NCI-H1930 (cell line): ENCODE measurements around the gene CPNE9.
"Not testable (repeated sequence)": the region's sequence is repeated elsewhere in the genome, so short reads cannot be mapped to it uniquely, and the experiment has no call there.

ENCODE experiments used
- DNase-seq, 2 experiments: peaks; one replicate each; lab custom pipeline; 2025; lab: John Stamatoyannopoulos, UW

The CPNE9 gene

DNA sequence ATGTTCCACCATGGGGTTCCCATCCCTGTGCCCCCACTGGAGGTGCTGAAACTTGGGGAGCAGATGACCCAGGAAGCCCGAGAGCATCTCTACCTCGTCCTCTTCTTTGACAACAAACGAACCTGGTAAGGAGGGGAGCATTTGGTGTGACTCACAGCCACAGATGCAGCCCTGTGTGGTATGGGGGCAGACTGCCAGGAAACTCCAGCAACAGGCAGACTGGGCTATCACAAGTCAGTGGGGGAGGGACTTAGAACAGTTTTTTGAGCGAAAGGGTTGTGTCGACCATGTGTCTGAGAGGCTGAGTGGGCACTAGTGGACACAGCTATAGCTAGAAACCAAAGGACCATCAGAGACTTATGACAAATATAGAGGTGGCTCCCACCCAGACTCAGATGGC, 42.7 kb downstream of the CPNE9 start:
- DNase-seq = no peak

DNA sequence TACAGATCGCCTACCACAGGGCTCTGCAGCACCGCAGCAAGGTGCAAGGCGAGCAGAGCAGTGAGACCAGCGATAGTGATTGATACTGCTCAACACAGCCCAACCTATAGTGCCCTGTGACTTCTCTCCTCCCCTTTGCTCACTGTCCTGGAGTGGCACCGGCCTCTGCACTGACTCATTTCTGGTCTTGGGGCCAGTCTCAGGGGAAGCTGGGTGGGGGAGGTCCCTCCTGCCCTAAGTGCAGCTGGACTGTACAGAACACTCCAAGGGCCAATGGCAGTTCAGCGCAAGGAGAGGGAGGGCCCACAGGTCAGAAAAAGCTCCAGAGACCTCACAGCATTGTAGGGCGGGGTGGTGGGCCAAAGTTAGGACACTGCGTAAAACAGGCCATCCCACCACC, 43.6 kb downstream of the CPNE9 start:
- DNase-seq = no peak

DNA sequence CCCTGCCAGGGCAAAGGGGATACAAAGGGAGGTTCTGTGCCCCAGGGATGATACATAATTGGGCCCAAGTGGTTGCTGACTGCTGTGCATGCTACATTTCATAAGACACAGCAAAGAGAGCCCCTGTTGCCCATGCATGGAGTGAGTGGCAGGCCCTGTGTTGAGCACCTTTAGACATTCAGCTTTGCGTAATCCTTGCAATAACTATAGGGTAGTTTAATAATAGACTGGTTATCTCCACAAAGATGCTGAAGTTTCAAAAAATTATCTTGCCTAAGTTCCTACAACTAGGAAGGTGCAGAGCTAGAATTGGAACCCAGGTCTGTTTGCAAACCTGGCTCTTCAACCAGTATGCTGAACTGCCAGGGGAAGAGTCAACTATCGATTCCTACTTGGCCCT, 44.4 kb downstream of the CPNE9 start:
- DNase-seq = no peak

DNA sequence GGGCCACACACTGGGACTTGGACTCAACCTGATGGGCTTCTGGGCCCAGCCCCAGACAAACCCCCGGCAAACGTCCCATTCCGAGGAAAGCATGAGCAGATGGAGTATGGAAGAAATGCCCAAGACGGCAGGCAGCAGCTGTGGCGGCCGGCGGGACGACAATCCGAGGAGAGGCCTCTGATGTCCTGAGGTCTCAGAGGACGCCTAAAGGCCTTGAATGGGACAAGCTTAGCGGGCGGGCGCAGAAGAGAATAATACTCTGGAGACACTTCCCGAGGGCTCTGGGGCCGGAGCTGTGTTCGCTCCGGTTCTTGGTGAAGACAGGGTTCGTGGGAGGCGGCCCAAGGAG, 45.6 kb downstream of the CPNE9 start:
- DNase-seq = no peak

GRCh38 chr3:9749645-9750555, 46.3 kb downstream of the CPNE9 start, which contains the start of gene OGG1:
OGG1 (plus strand) TSS chr3:9749952; CDS start chr3:9750287, 335 bp downstream.
- DNase-seq = peak; percentile 90 to 92

DNA sequence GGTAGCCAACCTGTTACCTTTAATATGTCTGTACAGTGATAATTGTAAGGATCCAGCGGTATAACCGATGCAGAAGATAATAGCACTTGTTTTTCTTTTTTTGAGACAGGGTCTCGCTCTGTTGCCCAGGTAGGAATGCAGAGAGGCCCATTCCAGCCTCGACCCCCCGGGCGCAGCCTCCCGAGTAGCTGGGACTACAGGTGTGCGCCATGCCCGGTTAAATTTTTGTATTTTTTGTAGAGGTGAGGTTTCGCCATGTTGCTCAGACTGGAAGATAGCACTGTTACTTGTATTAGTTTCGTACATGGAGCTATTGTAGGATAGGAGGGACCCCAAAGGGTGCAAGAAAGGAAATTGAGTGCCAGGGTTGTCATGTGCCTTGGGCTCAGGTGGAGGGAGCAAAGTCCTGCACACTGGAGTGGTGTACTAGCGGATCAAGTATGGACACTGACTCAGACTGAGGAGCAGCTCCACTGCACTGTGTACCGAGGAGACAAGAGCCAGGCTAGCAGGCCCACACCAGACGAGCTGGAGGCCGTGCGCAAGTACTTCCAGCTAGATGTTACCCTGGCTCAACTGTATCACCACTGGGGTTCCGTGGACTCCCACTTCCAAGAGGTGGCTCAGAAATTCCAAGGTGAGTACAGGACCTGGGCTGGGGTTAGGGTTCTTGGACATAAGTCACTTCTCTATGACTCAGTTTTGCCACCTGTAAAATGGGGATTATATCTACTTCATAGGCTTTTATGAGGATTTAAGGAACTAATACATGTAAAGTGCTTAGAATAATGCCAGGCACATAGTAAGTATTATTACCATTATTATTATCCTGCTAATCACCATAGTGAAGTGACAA, 47.2 kb downstream of the CPNE9 start:
- DNase-seq = no peak

DNA sequence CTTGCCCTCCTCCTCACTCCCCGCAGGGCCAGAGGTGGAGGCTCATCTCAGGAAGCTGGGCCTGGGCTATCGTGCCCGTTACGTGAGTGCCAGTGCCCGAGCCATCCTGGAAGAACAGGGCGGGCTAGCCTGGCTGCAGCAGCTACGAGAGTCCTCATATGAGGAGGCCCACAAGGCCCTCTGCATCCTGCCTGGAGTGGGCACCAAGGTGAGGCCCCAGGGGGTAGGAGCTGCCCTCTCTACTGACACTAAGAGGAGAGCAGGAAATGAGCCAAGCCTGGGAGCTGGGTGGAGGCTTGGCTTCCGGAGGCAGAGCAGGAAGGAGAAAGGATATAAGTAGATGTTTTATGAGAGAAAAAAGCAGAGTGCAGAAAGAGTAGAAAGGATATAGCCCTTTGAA, 51.0 kb downstream of the CPNE9 start:
- DNase-seq = no peak

DNA sequence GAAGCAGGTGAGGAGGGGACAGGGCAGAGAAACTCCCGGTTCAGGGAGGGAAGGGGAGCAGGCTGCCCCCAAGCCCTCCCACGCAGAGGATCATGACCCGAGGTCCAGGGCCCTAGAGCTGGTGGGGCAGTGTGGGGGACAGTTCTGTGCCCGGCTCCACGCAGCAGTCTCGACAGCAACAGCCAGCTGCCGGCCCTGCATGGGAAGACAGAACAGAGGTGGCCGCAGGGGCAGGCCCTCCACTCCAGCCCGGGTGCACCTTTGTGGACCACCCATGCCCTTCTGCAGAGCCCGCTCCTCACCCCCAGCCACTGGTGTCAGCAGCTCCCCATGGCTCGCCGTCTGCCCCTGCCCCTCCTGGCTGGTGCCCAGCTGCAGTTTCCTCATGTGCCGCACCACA, 53.8 kb downstream of the CPNE9 start:
- DNase-seq = no peak

DNA sequence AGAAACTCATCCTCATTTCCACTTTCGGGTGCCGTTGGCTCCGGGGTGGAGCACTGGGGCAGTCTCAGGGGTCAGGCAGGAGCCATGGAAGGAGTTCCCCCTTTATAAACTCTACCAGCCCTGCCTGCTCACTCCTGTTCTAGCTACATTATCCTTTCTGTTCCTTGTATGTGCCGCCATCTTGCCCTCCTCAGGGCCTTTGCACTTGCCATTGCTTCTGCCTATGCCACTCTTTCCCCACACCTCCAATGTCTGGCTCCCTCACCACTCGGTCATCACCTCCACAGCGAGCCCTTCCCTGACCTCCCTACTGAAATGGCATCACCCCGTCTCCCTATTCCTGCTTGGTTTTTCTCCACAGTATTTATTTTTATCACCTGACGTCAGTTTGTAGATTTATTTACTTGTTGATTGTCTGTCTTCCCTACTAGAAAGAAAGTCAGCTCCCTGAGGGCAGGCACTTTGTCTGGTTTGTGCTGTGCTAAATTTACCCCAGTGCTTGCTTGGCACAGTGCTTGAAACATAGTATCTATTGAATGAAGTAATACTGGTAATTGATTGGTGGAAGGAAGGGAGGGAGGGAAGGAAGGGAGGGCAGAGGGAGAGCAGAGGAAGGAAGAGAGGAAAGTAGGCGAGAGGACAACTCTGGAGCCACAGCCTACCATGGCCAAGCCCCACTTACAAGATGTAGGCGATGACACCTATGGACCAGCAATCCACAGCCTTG, 57.3 kb downstream of the CPNE9 start:
- no peak for DNase-seq

- no peak for DNase-seq
These were observed 58.3 kb downstream of the CPNE9 start for GRCh38 chr3:9761919-9762318.

DNA sequence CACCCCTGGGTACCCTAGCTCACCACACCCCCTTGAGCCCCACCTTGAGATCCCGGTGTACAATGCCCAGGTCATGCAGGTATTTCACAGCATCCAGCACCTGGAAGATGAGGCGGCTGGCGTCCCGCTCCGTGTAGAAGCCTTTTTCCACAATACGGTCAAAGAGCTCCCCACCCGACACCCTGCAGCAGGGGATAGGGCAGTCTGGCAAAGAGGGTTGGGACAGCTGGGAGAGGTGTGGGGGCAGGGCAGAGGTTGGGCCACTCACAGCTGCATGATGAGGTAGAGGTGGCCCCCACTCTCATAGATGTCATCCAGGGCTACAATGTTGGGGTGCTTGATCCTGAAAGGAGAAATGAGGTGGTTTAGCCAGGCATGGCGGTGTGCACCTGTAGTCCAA, 59.2 kb downstream of the CPNE9 start:
- no peak for DNase-seq

DNA sequence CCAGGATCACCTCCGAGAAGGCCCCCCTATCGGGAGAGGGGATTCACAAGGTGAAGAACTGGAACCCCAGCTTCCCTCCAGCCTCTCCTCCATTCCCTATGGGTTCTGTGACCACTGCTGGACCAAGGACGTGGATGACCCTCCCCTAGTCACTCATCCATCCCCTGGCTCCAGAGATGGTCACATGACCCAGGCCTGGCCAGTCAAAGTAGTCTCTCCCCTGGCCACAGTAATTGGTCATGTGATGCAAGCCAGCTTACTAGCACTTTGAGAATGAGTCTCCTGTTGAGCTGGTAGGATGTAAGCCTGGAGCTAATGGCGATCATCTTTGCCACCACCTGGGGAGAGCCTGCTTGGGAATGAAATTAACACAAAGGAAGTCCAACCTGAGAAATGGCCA, 62.2 kb downstream of the CPNE9 start:
- no peak for DNase-seq

GRCh38 chr3:9767418-9767817, 63.8 kb downstream of the CPNE9 start:
- DNase-seq = no peak

- no peak for DNase-seq
These were observed 64.6 kb downstream of the CPNE9 start for GRCh38 chr3:9768141-9768775.

GRCh38 chr3:9769012-9769411, 65.4 kb downstream of the CPNE9 start:
- no peak for DNase-seq

GRCh38 chr3:9769426-9770275, 66.0 kb downstream of the CPNE9 start, which contains the start of gene CAMK1:
CAMK1 (minus strand) TSS chr3:9769947; CDS start chr3:9767749, 2,198 bp downstream.
- no peak for DNase-seq

DNA sequence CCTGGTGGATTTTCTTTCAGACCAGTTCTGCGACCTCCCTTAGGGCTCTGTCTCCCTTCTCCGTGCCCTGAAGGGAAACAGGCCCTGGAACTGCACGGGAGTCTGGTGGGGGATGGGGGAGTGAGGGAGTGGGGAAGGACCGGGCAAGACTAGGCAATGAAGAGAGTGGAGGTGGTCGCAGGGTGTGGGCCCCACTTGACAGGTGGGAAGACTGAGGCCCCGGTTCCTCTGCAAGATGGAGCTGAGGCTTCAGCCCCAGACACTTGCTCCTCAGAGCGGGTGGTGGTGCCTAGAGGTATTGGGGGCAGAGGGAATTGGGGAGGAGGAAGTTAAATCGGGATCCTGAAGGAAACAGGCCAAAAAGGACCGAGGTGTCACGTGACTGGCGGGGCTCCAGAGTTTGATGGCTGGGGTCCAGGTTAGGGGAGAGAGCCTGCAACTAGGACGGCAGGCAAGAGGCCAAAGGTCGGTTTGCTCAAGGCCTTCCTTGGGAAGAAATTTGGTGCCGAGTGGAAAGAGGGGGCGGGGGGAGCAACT, 66.7 kb downstream of the CPNE9 start:
- DNase-seq = no peak

DNA sequence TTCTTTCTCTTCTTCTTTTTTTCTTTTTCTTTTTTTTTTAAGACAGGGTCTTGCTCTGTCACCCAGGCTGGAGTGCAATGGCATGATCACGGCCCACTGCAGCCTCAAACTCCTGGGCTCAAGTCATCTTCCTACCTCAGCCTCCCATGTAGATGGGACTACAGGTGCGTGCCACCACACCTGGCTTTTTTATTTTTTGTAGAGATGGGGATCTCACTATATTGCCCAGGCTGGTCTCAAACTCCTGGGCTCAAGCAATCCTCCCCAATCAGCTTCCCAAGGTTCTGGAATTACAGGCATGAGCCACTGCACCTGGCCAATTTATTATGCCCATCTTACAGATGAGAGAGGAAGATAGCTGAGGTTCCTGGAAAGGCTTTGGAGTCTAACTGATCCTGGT, 67.4 kb downstream of the CPNE9 start:
- not testable (repeated sequence) for DNase-seq

GRCh38 chr3:9776896-9777693, 73.5 kb downstream of the CPNE9 start:
- DNase-seq = no peak

- DNase-seq = no peak
These were observed 74.0 kb downstream of the CPNE9 start for GRCh38 chr3:9777694-9778021.
